PC-9 (cell line): ENCODE data around the gene PTF1A. TPM values are rescaled to one million over a fixed set of nuclear protein-coding genes. Genes with fewer than 3 reads are reported as not detected.

Experiments used
- BruUV-seq: library from RNA; stranded (reverse); fragments of 400-500 nt; replicated peaks from 2 replicates; lab custom pipeline; 2021; lab: Mats Ljungman, UMichigan
- CTCF ChIA-PET: fragments of 300-600 bp; sonication (Branson Sonifier 250); formaldehyde crosslinking; loops from one replicate; lab custom pipeline; 2022; ENCODE audit warnings: antibody characterized with exemption; lab: Charles Lee
- POLR2A ChIA-PET: fragments of 300-600 bp; sonication (Branson Sonifier 250); formaldehyde crosslinking; loops from one replicate; lab custom pipeline; 2022; ENCODE audit warnings: antibody characterized with exemption; ENCODE audit not compliant: unreplicated experiment; lab: Charles Lee
- DNase-seq, 2 experiments: peaks; one replicate each; pipeline versions ENCODE4 v3.0.0 to v3.0.0-alpha.2; 2015 to 2022; ENCODE audit warnings: mixed read lengths in 1 of 2
- H2AFZ ChIP-seq: fragments of 200-600 bp; sonication (generic); 2 replicates; pipeline ENCODE4 v1.8.1; 2017; ENCODE audit warnings: antibody characterized with exemption
- H3F3A ChIP-seq: fragments of 200-600 bp; sonication (generic); 2 replicates; pipeline ENCODE4 v1.8.1; 2017; ENCODE audit warnings: antibody characterized with exemption, mild to moderate bottlenecking, low read depth; ENCODE audit not compliant: insufficient read depth
- H3K27ac ChIP-seq: fragments of 200-600 bp; sonication (generic); 2 replicates; pipeline ENCODE4 v1.6.1; 2016; ENCODE audit warnings: mixed run types
- H3K27me3 ChIP-seq: fragments of 200-600 bp; sonication (generic); 2 replicates; pipeline ENCODE4 v1.6.1; 2016; ENCODE audit warnings: low read depth, mixed run types; ENCODE audit not compliant: insufficient read depth
- H3K36me3 ChIP-seq: fragments of 200-600 bp; sonication (generic); 2 replicates; pipeline ENCODE4 v1.6.1; 2016; ENCODE audit warnings: low read depth, mixed run types
- H3K4me1 ChIP-seq: fragments of 200-600 bp; sonication (generic); replicated peaks from 2 replicates; pipeline ENCODE4 v1.6.1; 2016; ENCODE audit warnings: mixed run types; ENCODE audit not compliant: insufficient read depth
- H3K4me2 ChIP-seq: fragments of 200-600 bp; sonication (generic); 2 replicates; pipeline ENCODE4 v1.6.1; 2017; ENCODE audit warnings: mixed run types
- H3K4me3 ChIP-seq: fragments of 200-600 bp; sonication (generic); 2 replicates; pipeline ENCODE4 v1.6.1; 2016; ENCODE audit warnings: mixed run types
- H3K79me2 ChIP-seq: fragments of 200-600 bp; sonication (generic); 2 replicates; pipeline ENCODE4 v1.6.1; 2017; ENCODE audit warnings: low read depth, mixed run types
- H3K9me2 ChIP-seq: fragments of 200-600 bp; sonication (generic); 2 replicates; pipeline ENCODE4 v1.8.1; 2017; ENCODE audit warnings: mild to moderate bottlenecking; ENCODE audit not compliant: insufficient read depth
- H3K9me3 ChIP-seq: fragments of 200-600 bp; sonication (generic); 2 replicates; pipeline ENCODE4 v1.8.1; 2016; ENCODE audit warnings: low read depth; ENCODE audit not compliant: insufficient read depth
- H4K20me1 ChIP-seq: fragments of 200-600 bp; sonication (generic); 2 replicates; pipeline ENCODE4 v1.8.1; 2017; ENCODE audit not compliant: insufficient read depth
- EZH2 ChIP-seq: fragments of 200-600 bp; sonication (generic); IDR thresholded peaks from 2 replicates; pipeline ENCODE4 v1.8.0; 2017; ENCODE audit warnings: antibody characterized with exemption, low read depth
- intact Hi-C: fragments of 100-400 bp; cut with micrococcal nuclease; formaldehyde crosslinking; loops from one replicate; pipeline ENCODE4 v1.10.0; 2022; ENCODE audit not compliant: unreplicated experiment
- total RNA-seq: library from RNA; stranded (reverse); gene quantifications from 2 replicates; pipeline ENCODE4 v1.2.3, GENCODE V29; 2021
- TF ChIP-seq, protein P1 (sequence below): fragments of 200-600 bp; sonication (generic); conservative IDR thresholded peaks from 2 replicates; pipeline ENCODE4 v1.6.1; 2017; ENCODE audit warnings: mixed run types, antibody characterized with exemption, mild to moderate bottlenecking, moderate library complexity

The PTF1A gene
- total RNA-seq, 1 experiment from 2014 or later = not detected

DNA sequence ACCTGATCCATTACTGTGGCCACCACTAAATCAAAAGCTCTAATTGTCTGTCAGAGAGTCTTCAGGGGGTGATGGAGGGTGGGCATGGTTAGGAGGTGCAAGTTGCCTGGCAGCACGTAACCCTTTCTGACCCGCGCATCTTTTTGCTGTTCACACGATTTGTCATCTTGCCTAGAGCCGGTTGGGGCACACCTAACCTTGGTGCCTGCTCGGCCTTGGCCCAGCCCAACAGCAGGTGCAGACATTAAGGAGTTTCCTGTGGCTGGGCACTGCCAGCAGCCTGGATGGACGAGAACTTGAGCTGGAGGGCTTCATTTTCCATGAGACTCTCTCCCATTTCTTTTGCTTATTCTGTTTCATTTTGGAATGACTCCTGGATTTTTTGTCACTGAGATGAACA, 41.0 kb upstream of the PTF1A start:
- H3K36me3 ChIP-seq = no peaks in the 10 kb centered on the region
- ChIA-PET CTCF (no interaction called here), POLR2A (no interaction called here)
- H2AFZ ChIP-seq = no peak overlapping the region
- BruUV-seq = no TSS peak
- no peak for TF ChIP-seq EZH2
- no peaks in the 10 kb centered on the region for H3K79me2 ChIP-seq
- intact Hi-C loops = no loop called here
- no peaks in the 10 kb centered on the region for H3K4me1 ChIP-seq
- no peak overlapping the region for H3K27ac ChIP-seq
- DNase-seq = no peak
- no peaks in the 10 kb centered on the region for H3K27me3 ChIP-seq
- no peaks in the 10 kb centered on the region for H3F3A ChIP-seq
- no peaks in the 10 kb centered on the region for H4K20me1 ChIP-seq
- H3K4me2 ChIP-seq = no peak overlapping the region
- no peak overlapping the region for H3K4me3 ChIP-seq
- no peaks in the 10 kb centered on the region for H3K9me3 ChIP-seq
- H3K9me2 ChIP-seq = no peaks in the 10 kb centered on the region

DNA sequence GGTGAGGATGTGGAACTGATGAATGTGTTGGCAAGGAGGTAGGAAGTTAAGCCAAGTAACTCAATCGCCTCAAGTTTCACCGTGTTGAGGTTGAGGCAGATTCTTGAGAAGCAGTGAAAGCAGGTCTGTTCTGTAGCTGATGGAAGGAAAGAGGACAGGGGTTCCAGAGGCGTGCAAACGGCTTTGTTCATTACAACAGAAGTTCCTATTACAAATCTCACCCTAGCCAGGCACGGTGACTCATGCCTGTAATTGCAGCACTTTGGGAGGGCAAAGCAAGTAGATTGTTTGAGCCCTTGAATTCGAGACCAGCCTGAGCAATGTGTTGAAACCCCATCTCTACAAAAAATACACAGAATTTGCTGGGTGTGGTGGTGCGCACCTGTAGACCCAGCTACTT, 36.9 kb upstream of the PTF1A start:
- no peak for DNase-seq
- POLR2A ChIA-PET = no interaction called here
- Histone ChIP-seq H3K36me3 (no peaks in the 10 kb centered on the region), H2AFZ (no peak overlapping the region), H3K27me3 (no peaks in the 10 kb centered on the region), H3K4me3 (no peak overlapping the region), H3K27ac (no peak overlapping the region), H4K20me1 (no peaks in the 10 kb centered on the region), H3K4me1 (no peaks in the 10 kb centered on the region), H3K4me2 (peak overlapping the region; percentile 51), H3K79me2 (no peaks in the 10 kb centered on the region), H3F3A (no peaks in the 10 kb centered on the region), H3K9me3 (no peaks in the 10 kb centered on the region), H3K9me2 (no peaks in the 10 kb centered on the region)
- no TSS peak for BruUV-seq
- intact Hi-C loops = loop anchor here (5.0 kb wide), 2 partner anchors 377 to 1042 kb away; no protein-coding TSS in a partner anchor
- CTCF ChIA-PET = no interaction called here
- TF ChIP-seq, protein P1, sequence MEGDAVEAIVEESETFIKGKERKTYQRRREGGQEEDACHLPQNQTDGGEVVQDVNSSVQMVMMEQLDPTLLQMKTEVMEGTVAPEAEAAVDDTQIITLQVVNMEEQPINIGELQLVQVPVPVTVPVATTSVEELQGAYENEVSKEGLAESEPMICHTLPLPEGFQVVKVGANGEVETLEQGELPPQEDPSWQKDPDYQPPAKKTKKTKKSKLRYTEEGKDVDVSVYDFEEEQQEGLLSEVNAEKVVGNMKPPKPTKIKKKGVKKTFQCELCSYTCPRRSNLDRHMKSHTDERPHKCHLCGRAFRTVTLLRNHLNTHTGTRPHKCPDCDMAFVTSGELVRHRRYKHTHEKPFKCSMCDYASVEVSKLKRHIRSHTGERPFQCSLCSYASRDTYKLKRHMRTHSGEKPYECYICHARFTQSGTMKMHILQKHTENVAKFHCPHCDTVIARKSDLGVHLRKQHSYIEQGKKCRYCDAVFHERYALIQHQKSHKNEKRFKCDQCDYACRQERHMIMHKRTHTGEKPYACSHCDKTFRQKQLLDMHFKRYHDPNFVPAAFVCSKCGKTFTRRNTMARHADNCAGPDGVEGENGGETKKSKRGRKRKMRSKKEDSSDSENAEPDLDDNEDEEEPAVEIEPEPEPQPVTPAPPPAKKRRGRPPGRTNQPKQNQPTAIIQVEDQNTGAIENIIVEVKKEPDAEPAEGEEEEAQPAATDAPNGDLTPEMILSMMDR = no peak

DNA sequence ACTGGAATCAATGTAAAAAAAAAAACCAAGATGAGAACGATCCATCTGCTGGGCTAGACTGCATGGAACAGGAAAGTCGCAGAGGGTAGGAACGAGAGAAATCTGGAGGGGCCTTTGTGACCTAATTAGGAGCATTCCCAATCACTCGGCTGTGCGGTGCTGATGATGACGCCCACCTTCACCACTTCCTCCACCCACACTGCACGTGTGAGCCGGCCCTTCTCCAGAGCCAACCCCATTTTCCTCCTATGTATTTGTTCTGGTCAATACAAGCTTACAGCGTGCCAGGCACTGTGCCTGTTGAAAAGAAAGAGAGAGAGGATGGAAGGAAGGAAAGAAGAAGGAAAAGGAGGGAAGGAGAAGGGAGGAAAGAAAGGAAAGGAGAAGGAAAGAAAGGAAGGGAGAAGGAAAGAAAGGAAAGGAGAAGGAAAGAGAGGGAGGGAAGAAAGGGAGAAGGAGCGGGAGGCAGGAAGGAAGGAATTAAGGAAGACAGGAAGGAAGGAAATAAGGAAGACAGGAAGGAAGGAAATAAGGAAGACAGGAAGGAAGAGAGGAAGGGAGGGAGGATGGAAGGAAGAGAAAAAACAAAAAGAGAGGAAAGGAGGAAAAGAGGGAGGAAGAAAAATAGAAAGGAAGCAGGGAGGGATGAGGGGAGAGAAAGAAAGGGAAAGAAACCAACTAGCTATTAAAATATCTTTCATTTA, 35.5 kb upstream of the PTF1A start:
- POLR2A ChIA-PET = no interaction called here

More for the DNA sequence above, 35.5 kb upstream of the PTF1A start:
- TF ChIP-seq, protein P1 = no peak
- no peak for TF ChIP-seq EZH2
- Histone ChIP-seq H2AFZ (no peak overlapping the region), H3K4me3 (no peak overlapping the region), H4K20me1 (no peaks in the 10 kb centered on the region), H3K36me3 (no peaks in the 10 kb centered on the region), H3K4me2 (no peak overlapping the region), H3F3A (no peaks in the 10 kb centered on the region), H3K9me3 (no peaks in the 10 kb centered on the region), H3K4me1 (no peaks in the 10 kb centered on the region), H3K79me2 (no peaks in the 10 kb centered on the region), H3K27me3 (no peaks in the 10 kb centered on the region), H3K27ac (no peak overlapping the region), H3K9me2 (no peaks in the 10 kb centered on the region)
- no TSS peak for BruUV-seq
- CTCF ChIA-PET = no interaction called here
- no peak for DNase-seq
- intact Hi-C loops = loop anchor here (5.0 kb wide), 2 partner anchors 376 to 1041 kb away; no protein-coding TSS in a partner anchor
